ENCODE measurements around the gene WFDC6.
"Not testable (repeated sequence)": the region's sequence is repeated elsewhere in the genome, so short reads cannot be mapped to it uniquely, and the experiment has no call there.

WFDC6 gene

DNA sequence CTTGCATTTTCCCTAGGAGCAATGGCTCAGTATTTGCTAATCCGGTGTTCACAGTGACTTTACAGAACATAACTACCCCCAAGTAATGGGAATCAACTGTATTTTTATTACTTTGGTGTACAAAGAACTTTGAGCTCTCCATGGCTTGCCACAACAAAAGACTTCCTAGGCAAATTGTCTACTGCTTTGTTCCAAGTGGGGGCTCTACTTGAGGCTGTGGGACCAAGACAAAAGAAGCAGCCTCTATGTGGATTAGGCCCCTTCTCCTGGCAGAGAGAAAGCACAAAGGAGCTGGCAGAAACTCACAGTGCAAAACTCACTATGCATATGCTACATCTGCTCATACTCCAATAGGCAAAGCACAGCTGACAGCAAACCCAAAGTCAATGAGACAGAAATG, 38.9 kb upstream of the WFDC6 start:
- no peak for DNase-seq
- no peak overlapping the region for H3K27ac ChIP-seq
- no peaks in the 10 kb centered on the region for H3K36me3 ChIP-seq
- no peaks in the 10 kb centered on the region for H3K4me1 ChIP-seq
- H3K9me3 ChIP-seq = no peaks in the 10 kb centered on the region
- intact Hi-C loops (cut with DNase I; ENCODE audit: low total_unique reads) = no loop called here
- no peak overlapping the region for H3K4me3 ChIP-seq
- peaks cover 0 to under 1% of the 10 kb centered on the region in 2 donors for H3K27me3 ChIP-seq
- TF ChIP-seq, protein P1, sequence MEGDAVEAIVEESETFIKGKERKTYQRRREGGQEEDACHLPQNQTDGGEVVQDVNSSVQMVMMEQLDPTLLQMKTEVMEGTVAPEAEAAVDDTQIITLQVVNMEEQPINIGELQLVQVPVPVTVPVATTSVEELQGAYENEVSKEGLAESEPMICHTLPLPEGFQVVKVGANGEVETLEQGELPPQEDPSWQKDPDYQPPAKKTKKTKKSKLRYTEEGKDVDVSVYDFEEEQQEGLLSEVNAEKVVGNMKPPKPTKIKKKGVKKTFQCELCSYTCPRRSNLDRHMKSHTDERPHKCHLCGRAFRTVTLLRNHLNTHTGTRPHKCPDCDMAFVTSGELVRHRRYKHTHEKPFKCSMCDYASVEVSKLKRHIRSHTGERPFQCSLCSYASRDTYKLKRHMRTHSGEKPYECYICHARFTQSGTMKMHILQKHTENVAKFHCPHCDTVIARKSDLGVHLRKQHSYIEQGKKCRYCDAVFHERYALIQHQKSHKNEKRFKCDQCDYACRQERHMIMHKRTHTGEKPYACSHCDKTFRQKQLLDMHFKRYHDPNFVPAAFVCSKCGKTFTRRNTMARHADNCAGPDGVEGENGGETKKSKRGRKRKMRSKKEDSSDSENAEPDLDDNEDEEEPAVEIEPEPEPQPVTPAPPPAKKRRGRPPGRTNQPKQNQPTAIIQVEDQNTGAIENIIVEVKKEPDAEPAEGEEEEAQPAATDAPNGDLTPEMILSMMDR (IDR thresholded peaks at IDR 0.05) = no peak

GRCh38 chr20:45576995-45577394, 37.7 kb upstream of the WFDC6 start:
- TF ChIP-seq, protein P1 (IDR thresholded peaks at IDR 0.05) = no peak
- DNase-seq = no peak
- Histone ChIP-seq H3K27me3 (no peaks in the 10 kb centered on the region), H3K4me1 (no peaks in the 10 kb centered on the region), H3K4me3 (no peak overlapping the region), H3K36me3 (no peaks in the 10 kb centered on the region), H3K9me3 (no peaks in the 10 kb centered on the region), H3K27ac (no peak overlapping the region)
- intact Hi-C loops (cut with DNase I; ENCODE audit: low total_unique reads) = no loop called here

GRCh38 chr20:45575931-45576330, 36.6 kb upstream of the WFDC6 start:
- no peak overlapping the region for H3K27ac ChIP-seq
- TF ChIP-seq, protein P1 (IDR thresholded peaks at IDR 0.05) = no peak

GRCh38 chr20:45569650-45570049, 30.4 kb upstream of the WFDC6 start:
- intact Hi-C loops (cut with DNase I; ENCODE audit: low total_unique reads); H3K9me3 ChIP-seq; H3K36me3 ChIP-seq; DNase-seq; H3K4me1 ChIP-seq; H3K27me3 ChIP-seq; H3K4me3 ChIP-seq; H3K27ac ChIP-seq: not testable (repeated sequence)

More at GRCh38 chr20:45575931-45576330, 36.6 kb upstream of the WFDC6 start:
- H3K27me3 ChIP-seq = no peaks in the 10 kb centered on the region
- H3K36me3 ChIP-seq = no peaks in the 10 kb centered on the region
- no peak overlapping the region for H3K4me3 ChIP-seq
- DNase-seq = no peak
- no peaks in the 10 kb centered on the region for H3K9me3 ChIP-seq
- intact Hi-C loops (cut with DNase I; ENCODE audit: low total_unique reads) = no loop called here
- no peaks in the 10 kb centered on the region for H3K4me1 ChIP-seq

GRCh38 chr20:45564760-45565276, 25.5 kb upstream of the WFDC6 start:
- intact Hi-C loops (cut with DNase I; ENCODE audit: low total_unique reads) = no loop called here

DNA sequence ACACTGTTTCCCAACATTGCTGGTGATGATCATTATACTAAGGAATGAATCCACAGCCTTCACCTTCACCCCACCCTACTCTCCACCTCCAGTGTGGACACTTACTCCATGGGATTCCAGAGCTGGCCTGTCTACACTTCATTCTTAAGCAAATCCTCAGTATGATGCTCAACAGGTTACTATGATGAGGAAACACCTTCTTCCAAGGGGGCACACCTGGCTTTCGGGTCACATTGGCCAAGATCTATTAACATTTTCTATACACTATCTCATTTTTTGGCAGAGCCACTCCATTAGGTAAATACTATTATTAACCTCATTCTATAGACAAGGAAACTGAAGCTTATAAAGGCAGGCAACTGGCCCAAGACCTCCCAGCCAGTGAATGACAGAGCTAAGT, 15.9 kb upstream of the WFDC6 start:
- Histone ChIP-seq H3K36me3 (no peaks in the 10 kb centered on the region), H3K4me3 (no peak overlapping the region), H3K27ac (no peak overlapping the region), H3K4me1 (no peaks in the 10 kb centered on the region), H3K9me3 (no peaks in the 10 kb centered on the region), H3K27me3 (no peaks in the 10 kb centered on the region)
- intact Hi-C loops (cut with DNase I; ENCODE audit: low total_unique reads) = no loop called here
- no peak for DNase-seq
- TF ChIP-seq, protein P1 (IDR thresholded peaks at IDR 0.05) = no peak

More at GRCh38 chr20:45564760-45565276, 25.5 kb upstream of the WFDC6 start:
- Histone ChIP-seq H3K27me3 (no peaks in the 10 kb centered on the region), H3K4me3 (no peak overlapping the region), H3K9me3 (no peaks in the 10 kb centered on the region), H3K36me3 (no peaks in the 10 kb centered on the region), H3K4me1 (no peaks in the 10 kb centered on the region), H3K27ac (no peak overlapping the region)
- TF ChIP-seq, protein P1 (IDR thresholded peaks at IDR 0.05) = no peak
- no peak for DNase-seq
